HG03175 (cell line): Measurements from ENCODE around the gene ZC2HC1B.
A peak's percentile ranks its signal among the peaks of the same experiment; 100 is the strongest.

Experiments used
- ATAC-seq: cut with Tn5 transposase; IDR thresholded peaks from one replicate; pipeline ENCODE4 v1.9.1; 2021; ENCODE audit warnings: mild to moderate bottlenecking, moderate library complexity; ENCODE audit not compliant: unreplicated experiment

ZC2HC1B gene

GRCh38 chr6:143928853-143929252, 64.6 kb downstream of the ZC2HC1B start:
- ATAC-seq: no peak

- no peak for ATAC-seq
These were observed 65.7 kb downstream of the ZC2HC1B start for GRCh38 chr6:143929975-143930374.

GRCh38 chr6:143934331-143934730, 70.1 kb downstream of the ZC2HC1B start:
- ATAC-seq: no peak

- ATAC-seq: no peak
These were observed 70.6 kb downstream of the ZC2HC1B start for GRCh38 chr6:143934867-143935266.

- no peak for ATAC-seq
These were observed 72.1 kb downstream of the ZC2HC1B start for GRCh38 chr6:143936347-143936746.

- no peak for ATAC-seq
These were observed 72.7 kb downstream of the ZC2HC1B start for GRCh38 chr6:143936778-143937667.

GRCh38 chr6:143937668-143937970, 73.3 kb downstream of the ZC2HC1B start:
- no peak for ATAC-seq

GRCh38 chr6:143939364-143939763, 75.1 kb downstream of the ZC2HC1B start:
- no peak for ATAC-seq

GRCh38 chr6:143940011-143940597, 75.8 kb downstream of the ZC2HC1B start:
- peak; percentile 100 for ATAC-seq

GRCh38 chr6:143941852-143942627, 77.8 kb downstream of the ZC2HC1B start:
- ATAC-seq: peak; percentile 58

- ATAC-seq: no peak
These were observed 83.9 kb downstream of the ZC2HC1B start for GRCh38 chr6:143948208-143948607.

- no peak for ATAC-seq
These were observed 85.3 kb downstream of the ZC2HC1B start for GRCh38 chr6:143949535-143949934.

GRCh38 chr6:143949962-143950361, 85.7 kb downstream of the ZC2HC1B start:
- no peak for ATAC-seq

GRCh38 chr6:143950875-143951274, 86.6 kb downstream of the ZC2HC1B start:
- ATAC-seq: no peak

GRCh38 chr6:143952060-143952778, 87.9 kb downstream of the ZC2HC1B start:
- no peak for ATAC-seq

GRCh38 chr6:143952947-143953701, 88.8 kb downstream of the ZC2HC1B start:
- no peak for ATAC-seq

GRCh38 chr6:143953922-143954321, 89.6 kb downstream of the ZC2HC1B start:
- no peak for ATAC-seq

GRCh38 chr6:143955971-143956370, 91.7 kb downstream of the ZC2HC1B start:
- no peak for ATAC-seq

GRCh38 chr6:143957679-143958274, 93.5 kb downstream of the ZC2HC1B start:
- ATAC-seq: no peak

- ATAC-seq: no peak
These were observed 94.6 kb downstream of the ZC2HC1B start for GRCh38 chr6:143958839-143959399.
